Mucosa of descending colon (tissue), 3 donors: ENCODE data around the gene TMEM267. TPM values are rescaled to one million over a fixed set of nuclear protein-coding genes. Genes with fewer than 3 reads are reported as not detected.
A peak's percentile ranks its signal among the peaks of the same experiment; 100 is the strongest.

ENCODE experiments used
- ATAC-seq: fragments of 200-7000 bp; cut with Tn5 transposase; one replicate; pipeline ENCODE4 v1.9.1; 2020; ENCODE audit warnings: mild to moderate bottlenecking, moderate library complexity
- DNase-seq, 3 donors: peaks; one replicate each; pipeline ENCODE4 v3.0.0-alpha.2; 2020
- H3K36me3 ChIP-seq: fragments of 200-600 bp; one replicate; pipeline ENCODE4 v1.8.0; 2021; ENCODE audit warnings: low read depth, mild to moderate bottlenecking
- H3K4me1 ChIP-seq: fragments of 200-600 bp; one replicate; pipeline ENCODE4 v1.8.0; 2021; ENCODE audit warnings: low read depth, mild to moderate bottlenecking
- H3K4me3 ChIP-seq: fragments of 200-600 bp; one replicate; pipeline ENCODE4 v1.8.0; 2021; ENCODE audit warnings: mild to moderate bottlenecking
- H3K9me3 ChIP-seq: fragments of 200-600 bp; one replicate; pipeline ENCODE4 v1.8.0; 2021; ENCODE audit warnings: mild to moderate bottlenecking
- CTCF ChIP-seq: fragments of 200-600 bp; IDR thresholded peaks from one replicate; pipeline ENCODE4 v1.8.0; 2022; ENCODE audit warnings: antibody characterized with exemption, mild to moderate bottlenecking
- intact Hi-C, 2 donors: fragments of 100-400 bp; cut with DNase I in 1 of 2; cut with micrococcal nuclease in 1 of 2; formaldehyde crosslinking; loops; one replicate each; pipeline versions ENCODE4 v1.11.0 to v1.11.1; 2022; cut with DNase I, micrococcal nuclease
- total RNA-seq, 3 donors: library from RNA; stranded (reverse); fragmentation: NEBNext Ultra II Directional in 2 of 3; extraction: Animal tissue kit (Norgen Biotek cat#: 25700) in 2 of 3; gene quantifications; one replicate each; pipeline versions ENCODE4 v1.2.1 to v1.2.4, GENCODE V29; 2021 to 2023
- donor health status: DM: no; HTN: no; CAD: no; lungs with moderate emphysema.
- donor health status: DM: no; HTN: no; CAD: no.
- donor health status: DM: no; HTN: yes; CAD: no.

The TMEM267 gene
- total RNA-seq, 3 donors from 2014 or later, result 8.2 to 10.7 (median 10.6) TPM

- intact Hi-C loops, result no loop called here
These were observed 65.1 kb downstream of the TMEM267 start for GRCh38 chr5:43418561-43418960.

GRCh38 chr5:43416803-43417394, 66.8 kb downstream of the TMEM267 start:
- ATAC-seq, result no peak
- Histone ChIP-seq H3K36me3 (no peaks in the 10 kb centered on the region), H3K4me1 (peaks cover 18% of the 10 kb centered on the region), H3K9me3 (no peaks in the 10 kb centered on the region), H3K4me3 (no peak overlapping the region)
- DNase-seq, result no peak
- no peak for TF ChIP-seq CTCF
- intact Hi-C loops, result no loop called here

More at GRCh38 chr5:43418561-43418960, 65.1 kb downstream of the TMEM267 start:
- DNase-seq (no peak), ATAC-seq (peak; percentile 73)
- Histone ChIP-seq H3K4me3 (no peak overlapping the region), H3K4me1 (peaks cover 20% of the 10 kb centered on the region), H3K36me3 (no peaks in the 10 kb centered on the region), H3K9me3 (no peaks in the 10 kb centered on the region)
- no peak for TF ChIP-seq CTCF

- ATAC-seq (no peak), DNase-seq (no peak)
- intact Hi-C loops, result no loop called here
- Histone ChIP-seq H3K4me3 (no peak overlapping the region), H3K36me3 (no peaks in the 10 kb centered on the region), H3K9me3 (no peaks in the 10 kb centered on the region), H3K4me1 (peaks cover 12% of the 10 kb centered on the region)
- TF ChIP-seq CTCF, result no peak
These were observed 67.5 kb downstream of the TMEM267 start for GRCh38 chr5:43415935-43416802.

- Histone ChIP-seq H3K36me3 (no peaks in the 10 kb centered on the region), H3K9me3 (no peaks in the 10 kb centered on the region), H3K4me3 (no peak overlapping the region), H3K4me1 (peaks cover 9% of the 10 kb centered on the region)
- no peak for TF ChIP-seq CTCF
- no peak for ATAC-seq
- no peak for DNase-seq
- intact Hi-C loops, result no loop called here
These were observed 69.7 kb downstream of the TMEM267 start for GRCh38 chr5:43413966-43414365.

- Histone ChIP-seq H3K4me1 (peaks cover 9% of the 10 kb centered on the region), H3K36me3 (no peaks in the 10 kb centered on the region), H3K9me3 (no peaks in the 10 kb centered on the region), H3K4me3 (no peak overlapping the region)
- DNase-seq, result no peak
- TF ChIP-seq CTCF, result no peak
- ATAC-seq, result no peak
- intact Hi-C loops, result no loop called here
These were observed 71.0 kb downstream of the TMEM267 start for GRCh38 chr5:43412644-43413043.
